Hindlimb muscle (tissue), 1 donor: ENCODE measurements around the gene TMEM63B. TPM values are rescaled to one million over a fixed set of nuclear protein-coding genes. Genes with fewer than 3 reads are reported as not detected.
"Not testable (repeated sequence)": the region's sequence is repeated elsewhere in the genome, so short reads cannot be mapped to it uniquely, and the experiment has no call there.

ENCODE experiments used
- DNase-seq: peaks from one replicate; pipeline ENCODE4 v3.0.0-alpha.2; 2013
- polyA plus RNA-seq: library from polyadenylated mRNA; unstranded; fragments of 120-200 nt; gene quantifications from one replicate; pipeline ENCODE4 v1.2.1, GENCODE V29; 2013; ENCODE audit not compliant: insufficient read length

TMEM63B gene
- polyA plus RNA-seq, 1 donor, result 18.8 TPM

GRCh38 chr6:44094403-44095242 is 32.7 kb upstream of the TMEM63B start:
- DNase-seq, result no peak

GRCh38 chr6:44095243-44095623 is 32.1 kb upstream of the TMEM63B start:
- not testable (repeated sequence) for DNase-seq

- peak; percentile 72 for DNase-seq
Measured at GRCh38 chr6:44096612-44097011, 30.7 kb upstream of the TMEM63B start.

GRCh38 chr6:44097782-44098317 is 29.5 kb upstream of the TMEM63B start:
- DNase-seq, result no peak

- no peak for DNase-seq
Measured at GRCh38 chr6:44099192-44099591, 28.2 kb upstream of the TMEM63B start.

- no peak for DNase-seq
Measured at GRCh38 chr6:44100088-44100550, 27.2 kb upstream of the TMEM63B start.

- DNase-seq, result no peak
Measured at GRCh38 chr6:44101832-44102231, 25.5 kb upstream of the TMEM63B start.

- DNase-seq, result no peak
Measured at GRCh38 chr6:44102527-44102926, 24.8 kb upstream of the TMEM63B start.

- peak; percentile 29 for DNase-seq
Measured at GRCh38 chr6:44104481-44105021, 22.8 kb upstream of the TMEM63B start.

- no peak for DNase-seq
Measured at GRCh38 chr6:44105146-44105545, 22.2 kb upstream of the TMEM63B start.

GRCh38 chr6:44105993-44106740 is 21.2 kb upstream of the TMEM63B start:
- no peak for DNase-seq

GRCh38 chr6:44107017-44107416 is 20.3 kb upstream of the TMEM63B start:
- DNase-seq, result no peak

- DNase-seq, result no peak
Measured at GRCh38 chr6:44108471-44108870, 18.9 kb upstream of the TMEM63B start.

GRCh38 chr6:44109212-44109611 is 18.1 kb upstream of the TMEM63B start:
- no peak for DNase-seq

- DNase-seq, result no peak
Measured at GRCh38 chr6:44110005-44110676, 17.2 kb upstream of the TMEM63B start.

GRCh38 chr6:44110966-44111365 is 16.4 kb upstream of the TMEM63B start:
- DNase-seq, result no peak

GRCh38 chr6:44111434-44112417 is 15.6 kb upstream of the TMEM63B start:
- DNase-seq, result no peak

GRCh38 chr6:44113414-44113813 is 13.9 kb upstream of the TMEM63B start:
- DNase-seq, result no peak

- DNase-seq, result no peak
Measured at GRCh38 chr6:44115866-44116265, 11.5 kb upstream of the TMEM63B start.

GRCh38 chr6:44116641-44117382 is 10.5 kb upstream of the TMEM63B start:
- no peak for DNase-seq
